Measurements from ENCODE around the gene PXN. TPM values are rescaled to one million over a fixed set of nuclear protein-coding genes. Genes with fewer than 3 reads are reported as not detected.
A peak's percentile ranks its signal among the peaks of the same experiment; 100 is the strongest.
"Not testable (repeated sequence)": the region's sequence is repeated elsewhere in the genome, so short reads cannot be mapped to it uniquely, and the experiment has no call there.

The PXN gene
- total RNA-seq, 2 experiments from 2014 or later, result 74.0 to 75.0 TPM

DNA sequence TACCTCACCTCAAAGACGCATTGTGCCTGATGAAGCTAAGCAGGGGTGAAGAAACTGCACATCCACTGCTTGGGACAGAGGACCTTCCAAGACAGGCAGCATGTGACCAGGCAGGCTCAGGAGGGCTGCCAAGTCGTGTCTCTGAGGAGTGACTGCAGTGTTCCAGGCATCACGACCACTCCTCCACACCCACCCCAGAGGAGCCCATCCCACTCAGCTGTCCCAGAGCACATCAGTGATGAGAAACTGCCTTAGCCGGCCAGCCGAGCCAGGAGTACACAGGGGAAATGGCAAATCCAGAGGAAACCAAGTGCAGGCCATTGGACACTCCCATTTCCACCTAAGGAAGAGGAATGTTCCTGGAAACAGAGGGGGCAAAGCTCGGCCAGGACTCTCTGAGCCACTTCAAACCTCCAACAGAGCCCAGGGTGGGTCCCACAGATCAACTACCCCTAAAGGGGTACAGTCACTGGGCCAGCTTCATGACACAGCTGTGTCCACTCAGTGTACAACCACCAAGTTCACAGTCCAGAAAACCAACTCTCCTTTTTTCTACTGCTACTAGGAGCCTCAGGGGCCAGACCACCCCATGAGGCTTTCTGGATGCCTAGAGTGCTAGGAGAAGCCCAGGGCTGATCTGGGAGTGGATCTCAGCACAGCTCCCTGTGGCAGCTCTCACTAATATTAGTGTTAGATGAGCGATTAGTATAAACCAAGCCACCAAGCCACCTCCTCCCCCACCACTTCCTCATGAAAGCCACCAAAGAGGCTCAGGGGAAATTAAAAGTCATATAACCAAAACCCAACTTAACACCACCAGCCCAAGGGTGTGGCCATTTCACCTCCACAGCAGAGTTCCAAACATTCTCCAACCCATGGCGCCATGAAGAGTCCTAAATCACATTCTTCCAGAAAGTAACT is 15.4 kb downstream of the PXN start:
- H3K27me3 Mint-ChIP-seq, result no peaks in the 10 kb centered on the region
- POLR2A ChIA-PET, result interaction anchor here (0.9 to 5.2 kb wide), 7 partner anchors 13 to 42 kb away, joined by 3 to 69 read pairs (median 3); partner anchors contain the start of genes RNU4-1 and RNU4-2
- CTCF ChIA-PET, result interaction anchor here (0.7 to 13.2 kb wide), 5 partner anchors 12 to 21 kb away, joined by 3 to 192 read pairs (median 9); partner anchors contain the start of gene PXN

DNA sequence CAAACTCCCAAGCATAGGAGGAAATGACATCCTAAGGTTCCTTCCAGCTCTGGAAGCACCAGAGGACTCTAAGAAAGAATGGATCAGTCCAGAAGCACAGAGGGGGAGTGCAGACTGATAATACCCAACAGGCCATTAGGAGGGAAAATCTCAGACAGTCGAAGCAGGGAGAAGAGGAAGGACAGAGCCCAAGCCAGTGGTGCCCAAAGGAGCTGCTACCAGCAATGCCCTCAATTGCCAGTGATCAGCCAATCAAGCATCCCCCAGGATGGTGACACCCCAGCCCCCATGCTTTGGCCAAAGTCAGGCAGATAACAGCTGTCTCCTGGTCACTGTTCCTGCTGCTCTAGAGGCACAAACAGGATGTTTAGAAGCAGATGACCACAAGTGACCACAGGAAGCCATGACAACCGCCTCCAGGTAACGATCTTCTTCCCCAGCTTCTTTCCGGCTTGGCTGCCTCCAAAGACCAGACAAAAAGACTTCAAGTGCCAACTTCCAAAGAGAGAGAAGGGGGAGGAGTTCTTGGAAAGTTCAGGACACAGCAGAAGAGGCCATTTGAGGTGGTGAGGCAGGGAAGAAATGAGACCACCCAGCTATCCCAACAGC is 16.2 kb downstream of the PXN start:
- Mint-ChIP-seq H3K4me3 (no peak overlapping the region), H3K9me3 (no peaks in the 10 kb centered on the region), H3K4me1 (ENCODE audit: low read depth) (peaks cover 74% of the 10 kb centered on the region), H3K27ac (peak overlapping the region; percentile 81), H3K27me3 (no peaks in the 10 kb centered on the region), H3K36me3 (peaks cover 3% of the 10 kb centered on the region)
- ChIA-PET POLR2A (interaction anchor here (1.0 to 5.2 kb wide), 4 partner anchors 13 to 43 kb away, joined by 3 to 69 read pairs (median 8); partner anchors contain the start of genes RNU4-1 and RNU4-2), CTCF (interaction anchor here (0.7 to 13.2 kb wide), 4 partner anchors 11 to 21 kb away, joined by 3 to 192 read pairs (median 17); partner anchors contain the start of gene PXN)
- intact Hi-C loops (cut with micrococcal nuclease), result no loop called here
- no peak for DNase-seq

More for the DNA sequence above, 15.4 kb downstream of the PXN start:
- H3K4me1 Mint-ChIP-seq (ENCODE audit: low read depth), result peaks cover 78% of the 10 kb centered on the region
- no peaks in the 10 kb centered on the region for H3K9me3 Mint-ChIP-seq
- H3K4me3 Mint-ChIP-seq, result peak overlapping the region; percentile 39
- intact Hi-C loops (cut with micrococcal nuclease), result no loop called here
- peak; percentile 64 for DNase-seq
- peaks cover 7% of the 10 kb centered on the region for H3K36me3 Mint-ChIP-seq
- H3K27ac Mint-ChIP-seq, result peak overlapping the region; percentile 81

DNA sequence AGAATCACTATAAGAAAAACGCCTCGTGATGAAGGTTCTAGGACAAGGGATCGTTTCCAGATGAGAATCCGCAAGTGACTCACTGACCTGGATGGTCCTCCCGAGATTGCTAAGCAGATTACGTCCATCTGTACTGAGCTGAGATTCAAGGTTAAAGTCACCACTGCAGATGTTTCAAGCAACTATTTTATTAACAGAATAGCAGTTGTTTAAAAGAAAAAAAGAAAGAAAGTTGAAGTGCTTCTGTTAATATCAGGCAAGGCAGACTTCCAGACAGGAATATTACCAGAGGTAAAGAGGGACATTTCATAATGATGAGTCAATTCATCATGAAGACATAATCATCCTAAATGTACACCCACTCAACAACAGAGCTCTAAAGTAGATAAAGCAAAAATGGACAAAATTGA is 17.9 kb downstream of the PXN start:
- Mint-ChIP-seq H3K36me3 (peaks cover 3% of the 10 kb centered on the region), H3K27me3 (no peaks in the 10 kb centered on the region), H3K27ac (peak overlapping the region; percentile 44), H3K4me3 (no peak overlapping the region), H3K4me1 (ENCODE audit: low read depth) (peaks cover 69% of the 10 kb centered on the region), H3K9me3 (no peaks in the 10 kb centered on the region)
- DNase-seq, result no peak
- ChIA-PET POLR2A (interaction anchor here (0.8 to 1.5 kb wide), 3 partner anchors 14 to 130 kb away, joined by 3 to 12 read pairs (median 3); partner anchors contain the start of gene RNU4-2), CTCF (interaction anchor here (0.9 to 13.2 kb wide), 5 partner anchors 9 to 46 kb away, joined by 3 to 192 read pairs (median 9); partner anchors contain the start of genes PXN and RPLP0)
- intact Hi-C loops (cut with micrococcal nuclease), result no loop called here

DNA sequence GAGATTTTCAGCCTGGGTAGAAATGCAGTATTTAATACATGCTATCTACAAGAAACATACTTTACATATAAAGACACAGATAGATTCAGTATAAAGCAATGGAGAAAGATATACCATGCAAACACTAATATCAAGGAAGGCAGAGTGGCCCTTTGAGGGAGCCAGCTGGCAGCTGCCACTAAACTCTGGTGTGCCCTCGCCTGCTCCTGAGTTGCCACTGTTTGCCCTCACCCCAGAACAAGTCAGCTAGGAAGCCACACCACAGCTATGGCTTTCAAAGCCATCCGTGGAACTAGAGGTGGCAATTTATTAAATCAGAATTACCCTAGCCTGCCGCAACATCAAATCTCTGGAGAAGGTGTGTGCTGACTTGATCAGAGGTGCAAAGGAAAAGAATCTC is 18.3 kb downstream of the PXN start:
- Mint-ChIP-seq H3K9me3 (no peaks in the 10 kb centered on the region), H3K4me3 (no peak overlapping the region), H3K4me1 (ENCODE audit: low read depth) (peaks cover 67% of the 10 kb centered on the region), H3K27ac (peak overlapping the region; percentile 1), H3K27me3 (no peaks in the 10 kb centered on the region), H3K36me3 (peaks cover 3% of the 10 kb centered on the region)
- intact Hi-C loops (cut with micrococcal nuclease), result no loop called here
- no peak for DNase-seq
- POLR2A ChIA-PET, result interaction anchor here (1.5 kb wide), 1 partner anchor 44 kb away, joined by 12 read pairs; the partner anchor contains the start of gene RNU4-2
- CTCF ChIA-PET, result interaction anchor here (0.6 to 13.2 kb wide), 6 partner anchors 9 to 74 kb away, joined by 3 to 192 read pairs (median 7); partner anchors contain the start of genes PXN and RPLP0

DNA sequence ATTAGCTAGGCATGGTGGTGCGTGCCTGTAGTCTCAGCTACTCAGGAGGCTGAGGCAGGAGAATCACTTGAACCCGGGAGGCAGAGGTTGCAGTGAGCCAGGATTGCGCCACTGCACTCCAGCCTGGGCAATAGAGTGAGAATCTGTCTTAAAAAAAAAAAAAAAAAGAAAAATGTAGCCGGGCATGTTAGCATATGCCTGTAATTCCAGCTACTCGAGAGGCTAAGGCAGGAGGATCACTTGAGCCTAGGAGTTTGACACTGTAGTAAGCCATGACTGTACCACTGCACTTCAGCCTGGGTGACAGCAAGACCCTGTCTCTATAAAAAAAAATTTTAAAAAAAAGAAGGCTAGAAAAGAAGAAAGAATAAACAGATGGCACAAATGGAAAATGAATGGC is 18.8 kb downstream of the PXN start:
- POLR2A ChIA-PET; H3K9me3 Mint-ChIP-seq; H3K27ac Mint-ChIP-seq; DNase-seq; H3K27me3 Mint-ChIP-seq; H3K4me3 Mint-ChIP-seq; H3K36me3 Mint-ChIP-seq; intact Hi-C loops (cut with micrococcal nuclease): not testable (repeated sequence)
- CTCF ChIA-PET, result interaction anchor here (0.6 to 13.2 kb wide), 4 partner anchors 12 to 74 kb away, joined by 3 to 192 read pairs (median 15); partner anchors contain the start of gene PXN
- H3K4me1 Mint-ChIP-seq (ENCODE audit: low read depth), result peaks cover 67% of the 10 kb centered on the region

DNA sequence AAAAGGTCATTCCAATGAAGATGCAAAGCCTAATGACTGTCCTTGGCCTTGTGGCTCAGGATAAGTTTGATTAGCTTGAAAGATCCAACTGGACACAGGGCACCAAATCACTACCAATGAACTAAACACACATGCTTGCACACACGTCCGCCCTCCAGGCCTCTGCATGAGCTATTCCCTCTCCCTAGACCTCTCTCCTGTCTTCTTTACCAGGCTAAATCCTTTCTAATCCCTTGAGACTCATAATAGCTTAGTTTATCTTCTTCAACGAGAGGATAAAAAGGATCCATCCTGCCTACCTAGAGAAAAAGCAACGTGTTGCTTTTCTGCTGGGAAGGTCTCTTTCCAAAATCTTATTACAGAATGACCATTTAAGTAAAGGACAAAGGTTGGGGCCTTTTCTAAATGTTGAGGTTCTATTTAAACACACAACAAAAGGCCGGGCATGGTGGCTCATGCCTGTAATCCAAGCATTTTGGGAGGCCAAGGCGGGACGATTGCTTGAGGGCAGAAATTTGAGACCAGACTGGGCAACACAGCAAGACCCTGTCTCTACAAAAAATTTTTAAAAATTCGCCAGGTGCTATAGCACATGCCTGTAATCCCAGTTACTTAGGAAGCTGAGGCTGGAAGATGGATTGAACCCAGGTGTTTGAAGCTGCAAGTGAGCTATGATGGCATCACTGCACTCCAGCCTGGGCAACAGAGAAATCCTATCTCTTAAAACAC is 22.4 kb downstream of the PXN start:
- ChIA-PET POLR2A (interaction anchor here (0.9 to 1.5 kb wide), 2 partner anchors 12 to 48 kb away, joined by 4 read pairs; partner anchors contain the start of gene RNU4-2), CTCF (interaction anchor here (0.9 to 10.8 kb wide), 3 partner anchors 8 to 23 kb away, joined by 3 to 111 read pairs (median 15); partner anchors contain the start of gene PXN)
- H3K9me3 Mint-ChIP-seq, result no peaks in the 10 kb centered on the region
- H3K27me3 Mint-ChIP-seq, result no peaks in the 10 kb centered on the region
- no peak for DNase-seq
- no peak overlapping the region for H3K4me3 Mint-ChIP-seq
- H3K27ac Mint-ChIP-seq, result no peak overlapping the region
- peaks cover 67% of the 10 kb centered on the region for H3K4me1 Mint-ChIP-seq (ENCODE audit: low read depth)
- no peaks in the 10 kb centered on the region for H3K36me3 Mint-ChIP-seq
- intact Hi-C loops (cut with micrococcal nuclease), result no loop called here

DNA sequence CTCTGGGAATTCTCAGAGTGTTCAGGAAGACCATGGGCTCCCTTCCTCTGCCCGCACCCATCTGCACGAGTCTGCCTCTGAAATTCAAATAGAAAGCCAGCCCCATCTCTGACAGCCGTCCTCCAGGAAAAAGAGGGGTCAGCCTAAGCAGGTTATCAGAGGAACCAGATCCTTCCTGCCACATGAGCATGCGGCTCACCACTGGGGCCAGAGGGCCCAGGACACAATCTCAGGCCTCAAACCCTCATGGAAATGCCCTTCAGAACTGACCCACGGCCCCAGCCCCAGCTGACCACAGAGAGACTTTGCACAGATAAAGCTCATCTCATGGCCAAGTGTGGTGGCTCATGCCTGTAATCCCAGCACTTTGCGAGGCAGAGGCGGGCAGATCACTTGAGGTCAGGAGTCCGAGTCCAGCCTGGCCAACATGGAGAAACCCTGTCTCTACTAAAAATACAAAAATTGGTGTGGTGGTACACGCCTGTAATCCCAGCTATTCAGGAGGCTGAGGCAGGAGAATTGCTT is 23.2 kb downstream of the PXN start:
- intact Hi-C loops (cut with micrococcal nuclease), result no loop called here
- POLR2A ChIA-PET, result interaction anchor here (1.5 kb wide), 1 partner anchor 49 kb away, joined by 4 read pairs; the partner anchor contains the start of gene RNU4-2
- Mint-ChIP-seq H3K27ac (no peak overlapping the region), H3K27me3 (no peaks in the 10 kb centered on the region), H3K9me3 (no peaks in the 10 kb centered on the region), H3K36me3 (no peaks in the 10 kb centered on the region), H3K4me1 (ENCODE audit: low read depth) (peaks cover 67% of the 10 kb centered on the region), H3K4me3 (no peak overlapping the region)
- CTCF ChIA-PET, result interaction anchor here (0.9 to 10.8 kb wide), 3 partner anchors 8 to 24 kb away, joined by 3 to 111 read pairs (median 15); partner anchors contain the start of gene PXN
- no peak for DNase-seq

DNA sequence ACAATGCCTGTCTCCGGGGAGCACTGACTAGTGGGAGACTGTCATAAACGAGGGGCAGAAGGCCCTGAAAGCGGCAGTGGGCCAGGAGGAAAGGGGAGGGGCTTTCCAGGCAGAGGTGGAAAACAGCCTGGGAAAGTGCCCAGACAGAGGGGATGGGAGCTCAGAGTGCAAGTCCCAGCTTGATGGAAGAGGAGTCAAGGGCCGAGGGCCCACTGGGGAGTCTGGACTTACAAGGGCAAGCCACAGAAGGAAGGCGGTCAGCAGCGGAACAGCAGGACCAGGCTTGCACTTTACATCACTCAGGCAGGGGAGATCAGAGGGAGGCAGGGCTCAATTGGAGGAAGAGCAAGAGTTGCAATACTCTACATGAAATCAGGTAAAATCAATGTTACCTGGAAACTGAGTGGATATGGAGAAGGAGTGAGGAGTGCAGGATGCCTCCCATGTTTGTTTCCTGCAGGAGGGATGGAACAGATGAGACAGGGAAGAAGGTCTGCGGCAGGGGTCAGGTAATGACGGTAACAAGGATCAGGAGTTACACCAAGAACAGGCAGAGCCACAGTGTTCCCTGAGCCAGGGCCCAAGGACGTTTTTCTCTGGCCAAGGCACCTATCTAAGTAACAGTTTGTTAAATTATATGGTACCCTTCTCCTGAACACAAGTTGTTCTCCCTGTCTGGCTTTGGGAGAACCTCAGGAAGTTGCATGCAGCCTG is 23.8 kb downstream of the PXN start:
- DNase-seq, result no peak
- ChIA-PET POLR2A (no interaction called here), CTCF (interaction anchor here (2.2 to 10.8 kb wide), 2 partner anchors 13 to 24 kb away, joined by 14 to 111 read pairs; partner anchors contain the start of gene PXN)
- Mint-ChIP-seq H3K9me3 (no peaks in the 10 kb centered on the region), H3K27ac (peak overlapping the region; percentile 14), H3K36me3 (no peaks in the 10 kb centered on the region), H3K4me1 (ENCODE audit: low read depth) (peaks cover 66% of the 10 kb centered on the region), H3K27me3 (no peaks in the 10 kb centered on the region), H3K4me3 (no peak overlapping the region)
- intact Hi-C loops (cut with micrococcal nuclease), result no loop called here

DNA sequence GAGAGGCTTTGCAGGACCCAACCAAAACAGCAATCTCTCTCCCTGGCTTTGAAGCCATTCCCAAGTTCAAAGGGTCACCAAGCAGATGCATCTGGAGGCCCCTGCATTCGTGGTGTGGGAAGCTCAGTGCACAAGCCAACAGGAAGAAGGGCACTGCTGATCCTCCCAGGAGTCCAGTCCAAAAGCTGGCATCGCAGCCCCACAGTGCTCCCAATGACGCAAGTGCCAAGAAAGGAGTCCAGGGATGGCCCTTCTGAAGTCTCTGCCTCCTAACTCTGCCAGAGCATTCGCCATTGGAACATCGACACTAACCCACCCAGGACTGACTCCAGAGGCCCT is 25.1 kb downstream of the PXN start:
- H3K36me3 Mint-ChIP-seq, result no peaks in the 10 kb centered on the region
- no peak overlapping the region for H3K27ac Mint-ChIP-seq
- peaks cover 72% of the 10 kb centered on the region for H3K4me1 Mint-ChIP-seq (ENCODE audit: low read depth)
- intact Hi-C loops (cut with micrococcal nuclease), result no loop called here
- ChIA-PET POLR2A (interaction anchor here (1.1 to 3.8 kb wide), 2 partner anchors 39 to 51 kb away, joined by 3 to 21 read pairs; partner anchors contain the start of genes RNU4-1, RNU4-2 and RPLP0), CTCF (interaction anchor here (1.7 to 10.8 kb wide), 3 partner anchors 12 to 25 kb away, joined by 4 to 111 read pairs (median 14); partner anchors contain the start of gene PXN)
- H3K27me3 Mint-ChIP-seq, result no peaks in the 10 kb centered on the region
- H3K4me3 Mint-ChIP-seq, result no peak overlapping the region
- H3K9me3 Mint-ChIP-seq, result no peaks in the 10 kb centered on the region
- DNase-seq, result no peak

DNA sequence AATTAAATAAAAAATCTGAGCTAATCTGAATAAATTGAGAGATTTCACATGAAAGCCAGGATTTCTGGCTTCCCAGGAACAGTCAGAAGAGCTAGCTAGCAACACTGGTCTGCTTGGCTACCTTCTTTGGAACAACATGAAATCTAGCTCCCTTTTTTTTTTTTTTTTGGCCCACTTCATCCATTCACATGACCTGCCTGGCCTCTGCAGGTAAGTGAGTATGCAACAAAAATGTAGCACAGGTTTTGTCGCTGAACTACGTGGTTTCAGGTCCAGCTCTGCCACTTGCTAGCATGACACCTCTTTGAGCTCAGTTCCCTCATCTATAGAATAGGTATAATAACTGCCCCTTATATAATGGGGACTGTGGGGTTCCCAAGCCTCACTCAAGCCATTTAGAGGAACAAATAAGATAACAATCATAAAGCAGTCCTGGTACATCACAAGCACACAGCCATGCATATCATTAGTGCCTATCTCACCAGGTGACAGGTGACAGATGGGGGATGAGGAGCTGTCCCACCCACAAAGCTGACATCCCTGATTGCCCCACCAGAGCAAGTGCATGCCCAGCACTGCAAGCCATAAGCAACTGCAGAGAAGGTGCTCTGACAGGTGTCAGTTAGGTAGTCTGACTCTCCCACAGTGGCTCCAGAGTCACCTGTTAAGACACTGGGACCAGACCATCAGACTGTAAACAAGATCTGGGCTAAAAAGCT is 25.6 kb downstream of the PXN start:
- DNase-seq, result no peak
- ChIA-PET POLR2A (interaction anchor here (1.1 to 3.8 kb wide), 3 partner anchors 20 to 52 kb away, joined by 3 to 21 read pairs (median 4); partner anchors contain the start of genes RNU4-1, RNU4-2 and RPLP0), CTCF (interaction anchor here (0.8 to 10.8 kb wide), 4 partner anchors 11 to 51 kb away, joined by 4 to 111 read pairs (median 10); partner anchors contain the start of genes PXN and RNU4-2)
- no peak overlapping the region for H3K4me3 Mint-ChIP-seq
- peaks cover 74% of the 10 kb centered on the region for H3K4me1 Mint-ChIP-seq (ENCODE audit: low read depth)
- H3K36me3 Mint-ChIP-seq, result no peaks in the 10 kb centered on the region
- no peaks in the 10 kb centered on the region for H3K27me3 Mint-ChIP-seq
- H3K9me3 Mint-ChIP-seq, result no peaks in the 10 kb centered on the region
- intact Hi-C loops (cut with micrococcal nuclease), result no loop called here
- no peak overlapping the region for H3K27ac Mint-ChIP-seq

All from activated CD4-positive, alpha-beta memory T cell treated with anti-CD3 and anti-CD28 coated beads for 36 hours (primary cell).